Endodermal cell (in vitro differentiated cells): ENCODE data around the gene THBS3. TPM values are rescaled to one million over a fixed set of nuclear protein-coding genes. Genes with fewer than 3 reads are reported as not detected.
A peak's percentile ranks its signal among the peaks of the same experiment; 100 is the strongest.

Experiments
- DNase-seq: peaks from one replicate; pipeline ENCODE4 v3.0.0-alpha.2; 2017
- H3K27ac ChIP-seq: 2 replicates; pipeline ENCODE4 v1.5.1; 2013; ENCODE audit warnings: mild to moderate bottlenecking, low read depth, low read length, moderate library complexity
- H3K27me3 ChIP-seq: 2 replicates; pipeline ENCODE4 v1.6.1; 2013; ENCODE audit warnings: mild to moderate bottlenecking, low read length, moderate library complexity; ENCODE audit not compliant: insufficient read depth, control insufficient read depth, poor library complexity, severe bottlenecking
- H3K36me3 ChIP-seq: 2 replicates; pipeline ENCODE4 v1.7.0; 2013; ENCODE audit warnings: mild to moderate bottlenecking, low read length, moderate library complexity; ENCODE audit not compliant: control insufficient read depth, insufficient read depth
- H3K4me1 ChIP-seq: one replicate; pipeline ENCODE4 v1.7.0; 2013; ENCODE audit warnings: low read length; ENCODE audit not compliant: control insufficient read depth, insufficient read depth
- H3K4me3 ChIP-seq: 2 replicates; pipeline ENCODE4 v1.5.1; 2013; ENCODE audit warnings: mild to moderate bottlenecking, low read length, moderate library complexity
- H3K9ac ChIP-seq: 2 replicates; pipeline ENCODE4 v1.6.1; 2013; ENCODE audit warnings: mild to moderate bottlenecking, low read length, moderate library complexity; ENCODE audit not compliant: poor library complexity, severe bottlenecking; ENCODE audit errors: extremely low read depth
- H3K9me3 ChIP-seq: 2 replicates; pipeline ENCODE4 v1.6.1; 2013; ENCODE audit warnings: mild to moderate bottlenecking, low read length, moderate library complexity; ENCODE audit not compliant: control insufficient read depth
- H3K27ac Mint-ChIP-seq: 2 replicates; pipeline ENCODE4 v1.8.0; 2020; ENCODE audit warnings: mixed read lengths
- H3K27me3 Mint-ChIP-seq: 2 replicates; pipeline ENCODE4 v1.8.0; 2021; ENCODE audit warnings: mild to moderate bottlenecking, mixed read lengths; ENCODE audit not compliant: insufficient read depth
- H3K36me3 Mint-ChIP-seq: 2 replicates; pipeline ENCODE4 v1.8.0; 2020; ENCODE audit warnings: low read depth, mixed read lengths
- H3K4me1 Mint-ChIP-seq: 2 replicates; pipeline ENCODE4 v1.8.0; 2020; ENCODE audit warnings: mixed read lengths
- H3K4me3 Mint-ChIP-seq: 2 replicates; pipeline ENCODE4 v1.8.0; 2020; ENCODE audit warnings: mild to moderate bottlenecking, moderate library complexity, mixed read lengths
- H3K9me3 Mint-ChIP-seq: 2 replicates; pipeline ENCODE4 v1.8.0; 2020; ENCODE audit warnings: mild to moderate bottlenecking, mixed read lengths
- CTCF ChIP-seq: fragments of 200-600 bp; sonication (generic); conservative IDR thresholded peaks from 2 replicates; pipeline ENCODE4 v1.5.0; 2021; ENCODE audit warnings: antibody characterized with exemption, mild to moderate bottlenecking
- WGBS, 2 experiments: methylation state at CpG; one replicate each; pipeline versions ENCODE4 v1.1.5 to v1.1.7; 2013; ENCODE audit warnings: missing lambda C conversion rate in 2 of 2, mixed read lengths in 1 of 2; ENCODE audit not compliant: insufficient coverage in 1 of 2, insufficient read length in 1 of 2; 5-methylcytosine and 5-hydroxymethylcytosine counted together
- total RNA-seq, 2 donors: library from RNA; stranded (reverse); fragmentation: NEBNext Ultra II Directional in 1 of 2; extraction: Animal tissue kit (Norgen Biotek cat#: 25700) in 1 of 2; gene quantifications; 2 replicates in 1 of 2; 3 replicates in 1 of 2; pipeline ENCODE4 v1.2.1, GENCODE V29; 2021

Gene THBS3
- total RNA-seq, 2 donors from 2014 or later: 17.6 to 27.9 TPM

GRCh38 chr1:155175927-155176371, 31.7 kb downstream of the THBS3 start:
- Mint-ChIP-seq H3K4me3 (no peak overlapping the region), H3K27me3 (peaks cover 15% of the 10 kb centered on the region), H3K27ac (no peak overlapping the region), H3K36me3 (peaks cover 9% of the 10 kb centered on the region), H3K4me1 (peaks cover 14% of the 10 kb centered on the region), H3K9me3 (no peaks in the 10 kb centered on the region)
- no peak for TF ChIP-seq CTCF
- no peaks in the 10 kb centered on the region for H3K9me3 ChIP-seq
- H3K9ac ChIP-seq: no peak overlapping the region
- no peak overlapping the region for H3K4me3 ChIP-seq
- H3K36me3 ChIP-seq: peaks cover 17% of the 10 kb centered on the region
- WGBS, 2 experiments: 84 to 93% methylated on average over 3 to 9 of the region's 9 CpGs
- H3K4me1 ChIP-seq: no peaks in the 10 kb centered on the region
- peak; percentile 46 for DNase-seq
- H3K27ac ChIP-seq: no peak overlapping the region
- no peaks in the 10 kb centered on the region for H3K27me3 ChIP-seq

- H3K4me3 ChIP-seq: peak overlapping the region; percentile 94
Measured at GRCh38 chr1:155175281-155175926, 32.3 kb downstream of the THBS3 start.

More at GRCh38 chr1:155175281-155175926, 32.3 kb downstream of the THBS3 start:
- WGBS, 2 experiments: 80 to 91% methylated on average over 6 to 12 of the region's 12 CpGs
- no peak overlapping the region for H3K27ac Mint-ChIP-seq
- Histone ChIP-seq H3K27me3 (no peaks in the 10 kb centered on the region), H3K4me1 (no peaks in the 10 kb centered on the region), H3K9ac (no peak overlapping the region), H3K9me3 (no peaks in the 10 kb centered on the region), H3K27ac (no peak overlapping the region), H3K36me3 (peaks cover 21% of the 10 kb centered on the region)
- peak; percentile 50 for DNase-seq
- H3K27me3 Mint-ChIP-seq: peaks cover 15% of the 10 kb centered on the region
- TF ChIP-seq CTCF: no peak
- H3K4me1 Mint-ChIP-seq: peaks cover 14% of the 10 kb centered on the region
- H3K9me3 Mint-ChIP-seq: no peaks in the 10 kb centered on the region
- peak overlapping the region; percentile 97 for H3K4me3 Mint-ChIP-seq
- H3K36me3 Mint-ChIP-seq: peaks cover 10% of the 10 kb centered on the region
